LNCAP (cell line): ENCODE results near the gene CILP.

ENCODE experiments used
- CTCF ChIP-seq: fragments of 450-650 bp; IDR thresholded peaks from 2 replicates; pipeline ENCODE4 v1.5.1; 2017; ENCODE audit warnings: mild to moderate bottlenecking

The CILP gene

GRCh38 chr15:65184305-65184867, 26.9 kb downstream of the CILP start:
- no peak for TF ChIP-seq CTCF

GRCh38 chr15:65183865-65184159, 27.5 kb downstream of the CILP start:
- no peak for TF ChIP-seq CTCF

- TF ChIP-seq CTCF = no peak
Observed at GRCh38 chr15:65182538-65182937, 28.7 kb downstream of the CILP start.

GRCh38 chr15:65180167-65180566, 31.1 kb downstream of the CILP start:
- no peak for TF ChIP-seq CTCF

- no peak for TF ChIP-seq CTCF
Observed at GRCh38 chr15:65177901-65178300, 33.4 kb downstream of the CILP start.

- no peak for TF ChIP-seq CTCF
Observed at GRCh38 chr15:65176056-65176455, 35.2 kb downstream of the CILP start.

- TF ChIP-seq CTCF = no peak
Observed at GRCh38 chr15:65175511-65175910, 35.8 kb downstream of the CILP start.

- no peak for TF ChIP-seq CTCF
Observed at GRCh38 chr15:65174509-65174908, 36.8 kb downstream of the CILP start.
